ENCODE measurements around the gene CYB5D1.

GRCh38 chr17:7909089-7909488 is 51.3 kb downstream of the CYB5D1 start:
- TF ChIP-seq POLR2A (IDR thresholded peaks at IDR 0.05) (no peak), POLR2AphosphoS5 (IDR thresholded peaks at IDR 0.05) (no peak)

All from prostate gland (tissue), 1 donor.